Caco-2 (cell line): ENCODE data around the gene TDP1. TPM values are rescaled to one million over a fixed set of nuclear protein-coding genes. Genes with fewer than 3 reads are reported as not detected.

ENCODE experiments used
- BruUV-seq: library from RNA; stranded (reverse); fragments of 400-500 nt; replicated peaks from 2 replicates; lab custom pipeline; 2021; lab: Mats Ljungman, UMichigan
- CTCF ChIA-PET: fragments of 300-600 bp; sonication (Branson Sonifier 250); formaldehyde crosslinking; loops from one replicate; lab custom pipeline; 2022; ENCODE audit warnings: antibody characterized with exemption; lab: Charles Lee
- POLR2A ChIA-PET: fragments of 300-600 bp; sonication (Branson Sonifier 250); formaldehyde crosslinking; loops from one replicate; lab custom pipeline; 2022; ENCODE audit warnings: antibody characterized with exemption; lab: Charles Lee
- DNase-seq, 2 experiments: peaks; one replicate each; pipeline versions ENCODE4 v3.0.0 to v3.0.0-alpha.2; 2020 to 2022
- H3K27me3 ChIP-seq: replicated peaks from 2 replicates; pipeline ENCODE4 v1.6.0; 2011; ENCODE audit warnings: low read length; ENCODE audit not compliant: control insufficient read depth, insufficient read depth
- H3K36me3 ChIP-seq: 2 replicates; pipeline ENCODE4 v1.5.1; 2011; ENCODE audit warnings: low read length; ENCODE audit not compliant: control insufficient read depth, insufficient read depth
- H3K4me1 ChIP-seq: fragments of 250-450 bp; sonication (Bioruptor Pico); 2 replicates; pipeline ENCODE4 v1.5.1; 2020; ENCODE audit warnings: mild to moderate bottlenecking
- H3K4me3 ChIP-seq: 2 replicates; pipeline ENCODE4 v1.5.1; 2011; ENCODE audit warnings: low read depth, mild to moderate bottlenecking, control low read depth, low read length
- H3K9me3 ChIP-seq: fragments of 250-450 bp; sonication (Bioruptor Pico); 2 replicates; pipeline ENCODE4 v1.5.1; 2020; ENCODE audit warnings: mild to moderate bottlenecking, moderate library complexity
- H3K27ac Mint-ChIP-seq: one replicate; pipeline ENCODE4 v1.8.0; 2022; ENCODE audit warnings: mixed read lengths; ENCODE audit not compliant: unreplicated experiment
- H3K27me3 Mint-ChIP-seq: one replicate; pipeline ENCODE4 v1.8.0; 2022; ENCODE audit warnings: mixed read lengths; ENCODE audit not compliant: insufficient read depth, unreplicated experiment
- H3K36me3 Mint-ChIP-seq: one replicate; pipeline ENCODE4 v1.8.0; 2022; ENCODE audit warnings: mild to moderate bottlenecking, mixed read lengths; ENCODE audit not compliant: insufficient read depth, unreplicated experiment
- H3K4me1 Mint-ChIP-seq: one replicate; pipeline ENCODE4 v1.8.0; 2022; ENCODE audit warnings: low read depth, mixed read lengths; ENCODE audit not compliant: unreplicated experiment
- H3K4me3 Mint-ChIP-seq: one replicate; pipeline ENCODE4 v1.8.0; 2022; ENCODE audit warnings: mild to moderate bottlenecking, moderate library complexity, mixed read lengths; ENCODE audit not compliant: unreplicated experiment
- H3K9me3 Mint-ChIP-seq: one replicate; pipeline ENCODE4 v1.8.0; 2022; ENCODE audit warnings: mixed read lengths; ENCODE audit not compliant: unreplicated experiment
- intact Hi-C: fragments of 100-400 bp; cut with micrococcal nuclease; formaldehyde crosslinking; loops from one replicate; pipeline ENCODE4 v1.10.0; 2022; ENCODE audit not compliant: unreplicated experiment
- total RNA-seq: library from RNA; stranded (reverse); gene quantifications from 2 replicates; pipeline ENCODE4 v1.2.3, GENCODE V29; 2022
- TF ChIP-seq, protein P1 (sequence below), 2 experiments: fragments of 200-600 bp in 1 of 2; IDR thresholded peaks; 1 replicate in 1 of 2; 2 replicates in 1 of 2; pipeline versions ENCODE4 v1.5.1 to v1.8.0; 2011 to 2022; ENCODE audit warnings: antibody characterized with exemption in 1 of 2, control low read depth in 1 of 2, inconsistent platforms in 1 of 2, low read depth in 1 of 2, low read length in 1 of 2, mild to moderate bottlenecking in 1 of 2, moderate library complexity in 1 of 2; ENCODE audit not compliant: insufficient read depth in 1 of 2, severe bottlenecking in 1 of 2, unreplicated experiment in 1 of 2

The TDP1 gene
- total RNA-seq, 1 experiment from 2014 or later: 29.0 TPM

GRCh38 chr14:89996963-89997362, 41.2 kb downstream of the TDP1 start:
- intact Hi-C loops: no loop called here
- Histone ChIP-seq H3K4me3 (no peak overlapping the region), H3K9me3 (no peaks in the 10 kb centered on the region), H3K4me1 (no peaks in the 10 kb centered on the region), H3K27me3 (no peaks in the 10 kb centered on the region), H3K36me3 (no peaks in the 10 kb centered on the region; the same call in 1 of the 2 replicates)
- TF ChIP-seq, protein P1, sequence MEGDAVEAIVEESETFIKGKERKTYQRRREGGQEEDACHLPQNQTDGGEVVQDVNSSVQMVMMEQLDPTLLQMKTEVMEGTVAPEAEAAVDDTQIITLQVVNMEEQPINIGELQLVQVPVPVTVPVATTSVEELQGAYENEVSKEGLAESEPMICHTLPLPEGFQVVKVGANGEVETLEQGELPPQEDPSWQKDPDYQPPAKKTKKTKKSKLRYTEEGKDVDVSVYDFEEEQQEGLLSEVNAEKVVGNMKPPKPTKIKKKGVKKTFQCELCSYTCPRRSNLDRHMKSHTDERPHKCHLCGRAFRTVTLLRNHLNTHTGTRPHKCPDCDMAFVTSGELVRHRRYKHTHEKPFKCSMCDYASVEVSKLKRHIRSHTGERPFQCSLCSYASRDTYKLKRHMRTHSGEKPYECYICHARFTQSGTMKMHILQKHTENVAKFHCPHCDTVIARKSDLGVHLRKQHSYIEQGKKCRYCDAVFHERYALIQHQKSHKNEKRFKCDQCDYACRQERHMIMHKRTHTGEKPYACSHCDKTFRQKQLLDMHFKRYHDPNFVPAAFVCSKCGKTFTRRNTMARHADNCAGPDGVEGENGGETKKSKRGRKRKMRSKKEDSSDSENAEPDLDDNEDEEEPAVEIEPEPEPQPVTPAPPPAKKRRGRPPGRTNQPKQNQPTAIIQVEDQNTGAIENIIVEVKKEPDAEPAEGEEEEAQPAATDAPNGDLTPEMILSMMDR (IDR thresholded peaks at IDR 0.05; ENCODE audit: insufficient read depth in 1 of 2, low read depth in 1 of 2, low read length in 1 of 2, severe bottlenecking in 1 of 2, unreplicated experiment in 1 of 2): no peak
- CTCF ChIA-PET: no interaction called here
- Mint-ChIP-seq H3K27me3 (no peaks in the 10 kb centered on the region), H3K9me3 (no peaks in the 10 kb centered on the region), H3K27ac (no peak overlapping the region), H3K4me3 (no peak overlapping the region), H3K4me1 (no peaks in the 10 kb centered on the region), H3K36me3 (peaks cover 17% of the 10 kb centered on the region)
- no TSS peak for BruUV-seq
- no peak for DNase-seq
- POLR2A ChIA-PET: no interaction called here

DNA sequence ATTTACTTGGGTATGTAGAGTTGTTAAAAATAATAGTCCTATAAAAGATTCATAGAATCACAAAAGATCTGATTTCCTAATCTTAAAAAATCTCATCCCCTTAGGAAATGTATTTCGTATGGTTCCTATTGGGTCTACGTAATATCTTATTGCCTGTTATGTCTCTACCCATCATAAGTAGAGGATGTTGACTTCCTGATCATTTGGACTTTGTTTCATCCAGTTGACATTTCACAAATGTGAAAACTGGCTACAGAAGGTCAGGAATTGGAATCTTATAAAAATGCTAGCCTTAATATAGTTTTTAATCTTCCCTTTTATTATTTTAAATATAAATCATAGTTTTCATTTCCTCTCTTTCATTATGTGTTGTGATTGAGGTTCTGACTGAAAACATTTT, 45.2 kb downstream of the TDP1 start:
- H3K27ac Mint-ChIP-seq: no peak overlapping the region
- H3K36me3 Mint-ChIP-seq: peaks cover 12% of the 10 kb centered on the region
- no TSS peak for BruUV-seq
- intact Hi-C loops: no loop called here
- no peak for DNase-seq
- H3K9me3 Mint-ChIP-seq: no peaks in the 10 kb centered on the region
- H3K4me3 ChIP-seq: no peak overlapping the region
- CTCF ChIA-PET: interaction anchor here (0.6 kb wide), 1 partner anchor 54 kb away, joined by 4 read pairs; no protein-coding TSS in a partner anchor
- H3K36me3 ChIP-seq: peaks cover 2% of the 10 kb centered on the region; the same call in 1 of the 2 replicates
- H3K9me3 ChIP-seq: no peaks in the 10 kb centered on the region
- TF ChIP-seq, protein P1 (IDR thresholded peaks at IDR 0.05; ENCODE audit: insufficient read depth in 1 of 2, low read depth in 1 of 2, low read length in 1 of 2, severe bottlenecking in 1 of 2, unreplicated experiment in 1 of 2): no peak
- no peaks in the 10 kb centered on the region for H3K4me1 Mint-ChIP-seq
- no peaks in the 10 kb centered on the region for H3K4me1 ChIP-seq
- H3K4me3 Mint-ChIP-seq: no peak overlapping the region
- H3K27me3 Mint-ChIP-seq: no peaks in the 10 kb centered on the region
- POLR2A ChIA-PET: no interaction called here
- H3K27me3 ChIP-seq: no peaks in the 10 kb centered on the region

DNA sequence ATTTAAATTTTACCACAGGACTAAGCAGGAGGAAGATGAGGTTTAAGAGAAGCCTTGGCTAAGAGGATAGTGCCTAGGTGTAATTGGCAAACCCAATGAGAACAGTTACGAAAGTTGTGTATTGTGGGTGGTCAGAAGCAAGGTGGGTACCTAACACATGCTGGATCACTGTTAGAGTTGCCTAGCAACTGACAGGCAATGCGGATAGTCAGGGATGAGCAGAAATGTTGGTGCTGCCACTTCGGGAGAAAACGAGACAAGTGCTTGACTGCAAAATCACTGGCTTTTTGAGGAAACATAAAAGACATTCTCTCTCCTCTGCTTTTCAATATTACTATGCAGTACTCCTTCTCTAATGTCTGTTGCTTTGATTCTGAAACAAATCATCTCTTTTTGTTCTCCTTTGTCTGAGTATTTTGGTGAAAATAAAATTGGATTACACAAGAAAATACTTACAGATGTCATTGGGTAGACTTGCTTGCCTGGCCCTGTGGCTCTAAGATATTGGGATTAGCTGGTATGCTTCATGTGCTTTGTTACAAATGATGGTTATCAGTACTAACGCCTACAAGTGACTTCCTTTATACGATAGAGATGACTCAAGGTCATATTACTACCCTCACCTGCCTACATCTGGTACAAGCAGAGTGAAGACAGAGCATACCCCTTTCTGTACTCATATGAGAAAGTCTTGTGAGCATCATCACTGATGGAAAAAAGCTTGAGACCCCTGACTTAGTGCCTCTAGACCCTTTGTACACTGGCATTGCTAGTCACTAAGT, 48.0 kb downstream of the TDP1 start:
- H3K4me3 Mint-ChIP-seq: no peak overlapping the region
- H3K27me3 Mint-ChIP-seq: no peaks in the 10 kb centered on the region
- TF ChIP-seq, protein P1 (IDR thresholded peaks at IDR 0.05; ENCODE audit: insufficient read depth in 1 of 2, low read depth in 1 of 2, low read length in 1 of 2, severe bottlenecking in 1 of 2, unreplicated experiment in 1 of 2): no peak
- H3K27ac Mint-ChIP-seq: no peak overlapping the region
- no peaks in the 10 kb centered on the region for H3K9me3 Mint-ChIP-seq
- no peaks in the 10 kb centered on the region for H3K4me1 Mint-ChIP-seq
- peaks cover 11% of the 10 kb centered on the region for H3K36me3 Mint-ChIP-seq
- intact Hi-C loops: no loop called here
- ChIA-PET CTCF (no interaction called here), POLR2A (no interaction called here)
- DNase-seq: no peak
- peaks cover 2% of the 10 kb centered on the region; the same call in 1 of the 2 replicates for H3K36me3 ChIP-seq
- H3K4me3 ChIP-seq: no peak overlapping the region
- H3K4me1 ChIP-seq: no peaks in the 10 kb centered on the region
- no peaks in the 10 kb centered on the region for H3K9me3 ChIP-seq
- BruUV-seq: no TSS peak
- no peaks in the 10 kb centered on the region for H3K27me3 ChIP-seq
